Liver (tissue), 3 donors: ENCODE measurements around the gene RNF135.
"Not testable (repeated sequence)": the region's sequence is repeated elsewhere in the genome, so short reads cannot be mapped to it uniquely, and the experiment has no call there.

ENCODE experiments used
- CTCF ChIP-seq: fragments of 150-350 bp; IDR thresholded peaks from 2 replicates; pipeline ENCODE4 v1.5.1; 2017; ENCODE audit warnings: improper control_type of control experiment, low read depth, low read length; ENCODE audit not compliant: missing input control
- EGR1 ChIP-seq, 2 donors: IDR thresholded peaks; 2 replicates each; pipeline ENCODE4 v1.6.1; 2016 to 2018; ENCODE audit warnings: antibody characterized with exemption in 2 of 2, low read depth in 2 of 2
- GABPA ChIP-seq, 2 donors: IDR thresholded peaks in 1 of 2; conservative IDR thresholded peaks in 1 of 2; 2 replicates each; pipeline ENCODE4 v1.6.1; 2016; ENCODE audit warnings: antibody characterized with exemption in 2 of 2, mild to moderate bottlenecking in 1 of 2, moderate library complexity in 1 of 2
- JUND ChIP-seq, 2 donors: IDR thresholded peaks; 2 replicates each; pipeline ENCODE4 v1.6.1; 2016; ENCODE audit warnings: antibody characterized with exemption in 2 of 2
- RAD21 ChIP-seq, 2 donors: IDR thresholded peaks; 2 replicates each; pipeline ENCODE4 v1.6.1; 2016; ENCODE audit warnings: antibody characterized with exemption in 2 of 2, mild to moderate bottlenecking in 2 of 2
- REST ChIP-seq: IDR thresholded peaks from 2 replicates; pipeline ENCODE4 v1.6.1; 2016; ENCODE audit warnings: antibody characterized with exemption, mild to moderate bottlenecking
- RXRA ChIP-seq, 2 donors: IDR thresholded peaks; 2 replicates each; pipeline ENCODE4 v1.6.1; 2017 to 2018; ENCODE audit warnings: antibody characterized with exemption in 2 of 2, mild to moderate bottlenecking in 1 of 2
- SP1 ChIP-seq: IDR thresholded peaks from 2 replicates; pipeline ENCODE4 v1.6.1; 2018; ENCODE audit warnings: antibody characterized with exemption, mild to moderate bottlenecking
- TAF1 ChIP-seq: conservative IDR thresholded peaks from 2 replicates; pipeline ENCODE4 v1.6.1; 2016; ENCODE audit warnings: antibody characterized with exemption, mild to moderate bottlenecking
- ZBTB33 ChIP-seq: IDR thresholded peaks from 2 replicates; pipeline ENCODE4 v1.6.1; 2016; ENCODE audit warnings: antibody characterized with exemption
- TF ChIP-seq, protein P1 (sequence below): IDR thresholded peaks from 2 replicates; pipeline ENCODE4 v1.6.1; 2016; ENCODE audit warnings: antibody characterized with exemption
- TF ChIP-seq, protein P2 (sequence below): IDR thresholded peaks from 2 replicates; pipeline ENCODE4 v1.6.1; 2016; ENCODE audit warnings: antibody characterized with exemption
- donor health status: healthy.
- donor health status: healthy.

DNA sequence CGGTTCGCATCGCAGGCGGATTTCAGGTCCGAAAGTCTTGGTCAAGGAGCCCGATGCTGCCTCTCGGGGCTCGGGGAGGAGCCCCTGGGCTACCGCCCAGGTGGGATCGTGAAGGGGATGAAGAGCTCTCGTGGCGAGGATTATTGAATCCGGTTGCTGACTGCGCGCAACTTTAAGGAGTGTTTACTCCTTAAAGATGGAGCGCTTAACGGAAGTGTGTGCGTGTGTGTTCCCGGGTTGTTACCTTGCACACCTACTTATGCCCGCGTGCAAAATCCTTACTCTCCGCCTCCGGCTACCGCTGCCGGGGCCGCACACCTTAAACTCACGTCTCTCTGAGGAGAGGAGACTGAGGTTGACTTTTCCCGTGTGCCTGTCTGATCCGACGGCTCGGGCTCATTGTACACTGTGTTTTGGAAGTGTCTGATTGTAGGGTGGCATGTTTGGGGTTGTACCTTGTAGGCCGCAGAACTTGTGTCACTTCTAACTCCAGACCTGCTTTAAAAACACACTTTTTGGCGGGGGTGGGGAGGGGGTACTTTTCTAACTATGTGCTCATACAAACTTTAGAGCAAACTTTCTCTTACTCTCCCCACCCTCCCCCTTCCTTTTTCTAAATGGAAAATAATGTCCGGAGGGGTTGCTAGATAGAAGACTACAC lies 38.3 kb downstream of the RNF135 start:
- not testable (repeated sequence) for TF ChIP-seq CTCF; JUND (IDR thresholded peaks at IDR 0.05); TAF1; RXRA (IDR thresholded peaks at IDR 0.05); EGR1 (IDR thresholded peaks at IDR 0.05; ENCODE audit: low read depth in 2 of 2); SP1; ZBTB33; GABPA (IDR thresholded peaks at IDR 0.05 in 1 of 2, conservative IDR thresholded peaks at IDR 0.05 in 1 of 2); REST; RAD21 (IDR thresholded peaks at IDR 0.05)
- TF ChIP-seq, protein P1, sequence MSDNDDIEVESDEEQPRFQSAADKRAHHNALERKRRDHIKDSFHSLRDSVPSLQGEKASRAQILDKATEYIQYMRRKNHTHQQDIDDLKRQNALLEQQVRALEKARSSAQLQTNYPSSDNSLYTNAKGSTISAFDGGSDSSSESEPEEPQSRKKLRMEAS = not testable (repeated sequence)
- TF ChIP-seq, protein P2, sequence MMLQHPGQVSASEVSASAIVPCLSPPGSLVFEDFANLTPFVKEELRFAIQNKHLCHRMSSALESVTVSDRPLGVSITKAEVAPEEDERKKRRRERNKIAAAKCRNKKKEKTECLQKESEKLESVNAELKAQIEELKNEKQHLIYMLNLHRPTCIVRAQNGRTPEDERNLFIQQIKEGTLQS = not testable (repeated sequence)
